SK-N-SH (cell line): ENCODE results near the gene TUBGCP3.

Source experiments
- CTCF ChIP-seq: fragments of 200-600 bp; sonication (generic); IDR thresholded peaks from 2 replicates; pipeline ENCODE4 v1.6.1; 2017; ENCODE audit warnings: antibody characterized with exemption, mild to moderate bottlenecking, moderate library complexity
- FOXJ3 ChIP-seq: sonication (generic); formaldehyde crosslinking; IDR thresholded peaks from 2 replicates; pipeline ENCODE4 v1.5.1; 2020; ENCODE audit warnings: mild to moderate bottlenecking, missing genetic modification reagents
- MXI1 ChIP-seq: IDR thresholded peaks from 2 replicates; pipeline ENCODE4 v1.6.1; 2012; ENCODE audit warnings: mild to moderate bottlenecking, low read depth, low read length, improper control_type of control experiment
- PBX3 ChIP-seq: IDR thresholded peaks from 2 replicates; pipeline ENCODE4; 2012
- POLR2AphosphoS5 ChIP-seq: IDR thresholded peaks from 2 replicates; pipeline ENCODE4 v1.6.1; 2012; ENCODE audit warnings: low read depth, low read length
- REST ChIP-seq: IDR thresholded peaks from 2 replicates; pipeline ENCODE4 v1.6.1; 2012; ENCODE audit warnings: mild to moderate bottlenecking, low read depth, low read length, moderate library complexity
- USF2 ChIP-seq: fragments of 150-350 bp; IDR thresholded peaks from 2 replicates; pipeline ENCODE4 v1.6.1; 2017; ENCODE audit warnings: antibody characterized with exemption, low read length, low read depth, borderline replicate concordance
- ZBTB33 ChIP-seq: IDR thresholded peaks from 2 replicates; pipeline ENCODE4 v1.4.0; 2012; ENCODE audit warnings: low read depth, borderline replicate concordance

- TF ChIP-seq POLR2AphosphoS5, result no peak
- TF ChIP-seq CTCF, result no peak
- no peak for TF ChIP-seq USF2
- no peak for TF ChIP-seq FOXJ3 (CRISPR knock-in tag)
- no peak for TF ChIP-seq REST
- no peak for TF ChIP-seq PBX3
- TF ChIP-seq ZBTB33, result no peak
- TF ChIP-seq MXI1, result no peak
Observed at GRCh38 chr13:112438515-112438914, 149.4 kb downstream of the TUBGCP3 start.
